ENCODE measurements around the gene DNM3.

The DNM3 gene

GRCh38 chr1:172095846-172096245, 254.5 kb downstream of the DNM3 start:
- DNase-seq (ENCODE audit: low read depth): no peak
- TF ChIP-seq CTCF (IDR thresholded peaks at IDR 0.05; ENCODE audit: insufficient read depth, low read depth, low read length, missing control alignments): no peak
- no peak overlapping the region for H3K4me3 ChIP-seq (ENCODE audit: low read depth, low read length)

- no peak overlapping the region for H3K4me3 ChIP-seq (ENCODE audit: low read depth, low read length)
- TF ChIP-seq CTCF (IDR thresholded peaks at IDR 0.05; ENCODE audit: insufficient read depth, low read depth, low read length, missing control alignments): no peak
- no peak for DNase-seq (ENCODE audit: low read depth)
Observed at GRCh38 chr1:172105230-172105629, 263.9 kb downstream of the DNM3 start.

GRCh38 chr1:172107316-172107975, 266.1 kb downstream of the DNM3 start:
- no peak for DNase-seq (ENCODE audit: low read depth)
- H3K4me3 ChIP-seq (ENCODE audit: low read depth, low read length): no peak overlapping the region
- TF ChIP-seq CTCF (IDR thresholded peaks at IDR 0.05; ENCODE audit: insufficient read depth, low read depth, low read length, missing control alignments): no peak

GRCh38 chr1:172108161-172108893, 267.0 kb downstream of the DNM3 start:
- DNase-seq (ENCODE audit: low read depth): no peak
- no peak overlapping the region for H3K4me3 ChIP-seq (ENCODE audit: low read depth, low read length)
- no peak for TF ChIP-seq CTCF (IDR thresholded peaks at IDR 0.05; ENCODE audit: insufficient read depth, low read depth, low read length, missing control alignments)

- no peak overlapping the region for H3K4me3 ChIP-seq (ENCODE audit: low read depth, low read length)
- TF ChIP-seq CTCF (IDR thresholded peaks at IDR 0.05; ENCODE audit: insufficient read depth, low read depth, low read length, missing control alignments): no peak
- DNase-seq (ENCODE audit: low read depth): no peak
Observed at GRCh38 chr1:172109359-172109758, 268.1 kb downstream of the DNM3 start.

GRCh38 chr1:172112576-172112975, 271.3 kb downstream of the DNM3 start:
- DNase-seq (ENCODE audit: low read depth): no peak
- no peak for TF ChIP-seq CTCF (IDR thresholded peaks at IDR 0.05; ENCODE audit: insufficient read depth, low read depth, low read length, missing control alignments)
- H3K4me3 ChIP-seq (ENCODE audit: low read depth, low read length): no peak overlapping the region
